Measurements from ENCODE around the gene COL4A2.
"Not testable (repeated sequence)": the region's sequence is repeated elsewhere in the genome, so short reads cannot be mapped to it uniquely, and the experiment has no call there.

COL4A2 gene

DNA sequence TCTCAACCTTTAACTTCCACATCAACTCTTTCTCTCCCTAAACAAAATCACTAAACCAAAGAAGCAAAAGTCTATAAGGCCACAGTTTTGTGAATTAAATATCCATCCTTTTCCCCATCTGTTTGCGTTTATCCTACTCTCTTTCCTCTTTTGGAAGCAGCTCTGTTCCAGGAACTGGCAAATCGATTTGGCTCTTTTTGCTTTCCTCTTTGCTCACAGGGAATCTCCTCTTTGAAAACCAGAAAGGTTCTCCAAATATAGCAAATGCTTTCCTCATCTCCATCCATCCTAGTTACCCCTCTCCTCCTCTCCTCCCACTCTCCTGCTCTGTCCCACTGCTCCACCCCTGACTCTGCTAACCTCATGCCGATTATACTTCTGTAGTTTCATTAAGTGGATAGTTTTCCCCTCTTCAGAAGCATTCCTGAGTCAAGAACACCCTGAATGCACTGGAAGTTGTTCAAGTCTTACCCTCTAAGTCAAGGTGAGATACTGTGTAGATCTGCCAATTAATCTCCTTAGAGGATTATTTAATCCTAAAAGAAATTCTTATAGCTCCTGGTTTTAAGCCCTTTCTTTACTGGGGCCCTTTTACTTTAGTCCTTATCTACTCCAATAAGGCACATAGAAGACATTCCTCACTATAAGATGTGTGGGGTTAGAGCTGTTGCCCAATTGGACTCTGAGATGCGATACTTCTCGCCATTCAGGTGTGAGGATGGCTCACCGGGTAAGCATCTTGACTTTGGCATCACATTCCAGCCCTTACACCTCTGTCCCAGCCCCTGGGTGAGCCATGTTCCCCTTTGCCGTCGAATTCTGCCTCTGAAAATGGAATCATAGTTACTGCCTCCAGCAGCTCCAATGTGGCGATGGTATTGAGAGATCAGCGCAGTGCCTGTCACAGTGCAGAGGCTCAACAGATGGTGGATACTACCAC is 67.6 kb downstream of the COL4A2 start:
- in situ Hi-C loops (cut with MboI; ENCODE audit: low sequenced_read_pairs), result no loop called here

DNA sequence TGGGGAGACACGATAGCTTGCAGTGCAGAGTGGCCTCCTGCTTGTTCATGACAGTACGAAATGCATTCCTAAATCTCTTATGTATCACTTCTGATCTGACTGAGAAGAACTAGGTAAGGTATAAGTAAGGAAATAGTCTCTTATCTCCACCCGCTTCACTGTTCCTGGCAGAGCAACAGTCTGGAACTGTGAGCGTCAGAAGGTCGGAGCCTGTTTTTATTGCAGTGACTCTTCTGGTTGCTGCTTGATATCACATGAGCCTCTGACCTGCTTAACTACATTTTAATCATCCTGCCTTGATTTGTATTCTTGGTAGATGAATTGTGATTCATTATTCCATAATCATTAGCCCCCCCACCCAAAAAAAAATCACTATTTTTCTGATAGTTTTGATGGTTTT is 69.0 kb downstream of the COL4A2 start:
- in situ Hi-C loops (cut with MboI; ENCODE audit: low sequenced_read_pairs), result no loop called here

DNA sequence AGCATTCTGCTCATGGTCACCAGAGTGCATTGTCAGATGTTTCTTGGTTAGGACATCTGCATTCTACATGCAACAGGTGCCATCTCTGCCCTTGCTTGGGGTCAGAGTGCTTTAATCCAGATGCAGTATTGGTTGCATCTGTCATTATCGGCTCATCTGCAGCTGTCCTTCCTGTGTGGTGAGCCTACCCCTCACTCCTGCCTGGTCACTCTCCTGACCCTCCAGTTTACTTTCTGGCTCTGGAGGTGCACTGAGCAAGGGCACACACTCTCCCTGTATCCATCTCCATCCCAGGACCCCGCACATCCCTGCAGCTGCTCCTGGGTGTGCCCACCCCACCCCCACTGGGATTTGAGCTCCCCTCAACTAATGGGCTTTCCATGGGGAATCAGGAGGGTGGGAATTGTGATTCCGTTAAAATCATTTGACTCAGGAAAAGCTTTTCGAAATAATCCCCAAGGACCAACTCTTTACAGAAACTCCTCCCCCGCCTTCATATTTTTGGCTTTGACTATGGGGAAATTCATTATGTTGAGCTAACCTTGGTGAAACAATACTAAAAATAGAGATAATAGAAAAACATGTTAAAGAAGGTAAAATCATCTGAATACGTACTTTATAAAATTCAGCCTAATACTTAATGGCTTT is 70.2 kb downstream of the COL4A2 start:
- in situ Hi-C loops (cut with MboI; ENCODE audit: low sequenced_read_pairs), result no loop called here

DNA sequence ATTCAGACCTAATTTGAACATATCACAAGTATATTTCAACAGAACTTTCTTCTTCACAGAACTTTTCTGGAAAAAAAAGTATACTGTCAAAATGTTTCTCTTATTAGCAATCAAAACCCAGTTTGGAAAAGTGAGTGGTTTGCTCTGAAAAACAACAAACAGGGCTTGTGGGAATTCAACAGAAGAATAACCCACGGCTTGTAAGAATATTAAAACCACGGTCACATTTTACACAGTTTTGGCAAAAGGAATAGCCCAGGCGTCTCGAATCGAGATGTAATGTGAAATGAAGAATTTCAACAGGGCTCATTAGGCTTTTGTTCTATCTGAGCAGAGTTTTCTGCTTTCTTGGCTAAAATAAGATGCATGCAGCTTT is 70.7 kb downstream of the COL4A2 start:
- in situ Hi-C loops (cut with MboI; ENCODE audit: low sequenced_read_pairs), result no loop called here

DNA sequence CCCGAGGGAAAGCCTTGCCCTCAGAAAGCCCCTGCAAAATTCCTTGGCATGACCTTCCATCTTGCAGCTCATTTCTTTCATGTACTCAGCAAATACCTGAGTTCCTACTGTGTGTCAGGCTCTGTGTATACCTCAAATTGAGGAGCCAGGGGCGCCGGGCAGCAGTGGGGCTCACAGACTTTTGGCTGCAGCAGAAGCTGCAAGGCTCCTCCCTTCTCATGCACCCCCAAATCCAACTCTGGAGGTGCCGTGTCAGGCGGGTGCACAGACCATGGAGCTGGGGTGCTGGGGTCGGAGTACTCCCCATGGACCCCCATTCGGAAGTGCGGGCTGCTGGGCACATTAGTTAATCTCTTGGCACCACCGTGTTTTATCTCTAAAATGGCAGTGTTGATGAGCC is 72.3 kb downstream of the COL4A2 start:
- in situ Hi-C loops (cut with MboI; ENCODE audit: low sequenced_read_pairs), result no loop called here

DNA sequence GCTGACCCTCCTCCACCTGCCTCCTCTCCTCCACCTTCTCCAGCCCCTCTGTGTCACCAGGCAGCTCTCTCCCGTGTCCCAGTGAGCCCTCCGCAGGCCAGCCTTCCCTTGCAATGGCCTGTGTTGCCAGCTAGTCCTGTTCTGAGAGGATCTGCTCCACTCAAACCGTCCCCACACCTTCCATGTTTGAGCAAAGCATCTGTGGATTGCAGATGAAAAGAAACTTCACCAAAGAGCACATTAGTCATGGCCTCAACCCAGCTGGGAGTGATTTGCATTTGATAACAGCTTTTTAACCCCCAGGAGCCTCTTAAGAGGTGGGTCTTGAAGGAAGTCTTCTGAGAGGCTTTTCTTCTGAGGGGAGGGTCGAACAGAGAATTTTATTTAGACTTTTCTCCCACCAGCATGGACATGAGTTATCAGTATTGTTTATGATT is 72.8 kb downstream of the COL4A2 start:
- in situ Hi-C loops (cut with MboI; ENCODE audit: low sequenced_read_pairs), result no loop called here

DNA sequence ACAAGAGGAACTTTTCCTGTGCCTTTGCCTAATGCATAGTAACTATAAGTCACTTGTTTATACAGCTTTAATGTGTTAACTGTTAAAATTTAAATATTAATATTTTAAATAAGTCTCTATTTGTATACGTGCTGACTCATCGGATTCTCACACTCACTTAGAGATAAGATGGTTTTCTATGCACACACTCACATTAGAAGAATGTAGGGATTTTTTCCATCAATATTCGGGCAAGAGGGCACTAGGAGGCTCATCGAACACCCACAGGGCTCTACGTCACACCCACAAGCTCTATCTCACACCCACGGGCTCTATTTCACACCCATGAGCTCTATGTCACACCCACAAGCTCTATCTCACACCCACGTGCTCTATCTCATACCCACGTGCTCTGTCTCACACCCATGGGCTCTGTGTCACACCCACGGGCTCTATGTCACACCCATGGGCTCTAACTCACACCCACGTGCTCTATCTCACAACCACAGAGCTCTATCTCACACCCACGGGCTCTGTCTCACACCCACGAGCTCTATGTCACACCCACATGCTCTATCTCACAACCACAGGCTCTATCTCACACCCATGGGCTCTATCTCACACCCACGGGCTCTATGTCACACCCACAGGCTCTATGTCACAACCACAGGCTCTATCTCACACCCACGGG is 73.4 kb downstream of the COL4A2 start:
- in situ Hi-C loops (cut with MboI; ENCODE audit: low sequenced_read_pairs), result no loop called here

DNA sequence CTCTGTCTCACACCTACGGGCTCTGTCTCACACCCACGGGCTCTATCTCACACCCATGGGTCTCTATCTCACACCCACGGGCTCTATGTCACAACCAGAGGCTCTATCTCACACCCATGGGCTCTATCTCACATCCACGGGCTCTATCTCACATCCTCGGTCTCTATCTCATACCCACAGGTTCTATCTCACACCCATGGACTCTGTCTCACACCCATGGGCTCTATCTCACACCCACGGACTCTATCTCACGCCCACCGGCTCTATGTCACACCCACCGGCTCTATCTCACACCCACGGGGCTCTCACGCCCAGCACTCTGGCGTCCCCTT is 73.9 kb downstream of the COL4A2 start:
- in situ Hi-C loops (cut with MboI; ENCODE audit: low sequenced_read_pairs), result no loop called here

DNA sequence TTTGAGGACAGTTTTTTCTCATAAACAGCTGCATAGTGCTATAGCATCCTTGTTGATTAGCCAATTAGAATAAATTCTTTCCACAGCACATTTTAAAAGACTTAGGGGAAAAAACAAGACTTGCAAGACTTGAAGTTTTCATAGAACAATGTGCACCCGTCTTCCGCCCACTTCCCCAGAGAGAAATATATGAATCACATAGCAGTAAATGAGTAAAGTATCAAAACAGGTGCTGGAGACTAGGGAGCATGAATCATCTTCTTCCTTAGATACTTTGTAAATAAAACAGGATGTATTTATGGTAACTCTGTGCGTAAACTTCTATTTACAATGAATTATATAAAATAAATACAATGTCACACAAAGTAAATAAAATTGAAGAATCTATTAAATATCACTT is 75.1 kb downstream of the COL4A2 start:
- in situ Hi-C loops (cut with MboI; ENCODE audit: low sequenced_read_pairs), result no loop called here

DNA sequence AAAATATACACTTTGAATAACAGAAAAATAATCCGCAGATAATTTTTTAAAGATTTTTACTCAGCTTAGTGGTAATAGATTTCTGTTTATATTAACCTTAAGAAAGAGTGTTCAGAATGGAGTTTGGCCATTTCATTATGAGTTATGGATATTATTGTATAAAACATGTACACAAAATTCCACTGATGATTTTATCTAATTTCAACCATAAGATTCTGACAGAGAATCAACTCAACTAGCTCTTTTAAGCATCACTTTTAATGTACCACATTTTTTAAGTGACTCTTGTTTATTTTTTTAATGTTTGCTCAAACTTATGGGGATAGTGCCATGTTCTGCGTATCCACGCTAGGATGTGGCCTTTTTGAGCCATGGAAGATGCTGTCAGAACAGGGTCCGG is 75.7 kb downstream of the COL4A2 start:
- in situ Hi-C loops (cut with MboI; ENCODE audit: low sequenced_read_pairs), result no loop called here

DNA sequence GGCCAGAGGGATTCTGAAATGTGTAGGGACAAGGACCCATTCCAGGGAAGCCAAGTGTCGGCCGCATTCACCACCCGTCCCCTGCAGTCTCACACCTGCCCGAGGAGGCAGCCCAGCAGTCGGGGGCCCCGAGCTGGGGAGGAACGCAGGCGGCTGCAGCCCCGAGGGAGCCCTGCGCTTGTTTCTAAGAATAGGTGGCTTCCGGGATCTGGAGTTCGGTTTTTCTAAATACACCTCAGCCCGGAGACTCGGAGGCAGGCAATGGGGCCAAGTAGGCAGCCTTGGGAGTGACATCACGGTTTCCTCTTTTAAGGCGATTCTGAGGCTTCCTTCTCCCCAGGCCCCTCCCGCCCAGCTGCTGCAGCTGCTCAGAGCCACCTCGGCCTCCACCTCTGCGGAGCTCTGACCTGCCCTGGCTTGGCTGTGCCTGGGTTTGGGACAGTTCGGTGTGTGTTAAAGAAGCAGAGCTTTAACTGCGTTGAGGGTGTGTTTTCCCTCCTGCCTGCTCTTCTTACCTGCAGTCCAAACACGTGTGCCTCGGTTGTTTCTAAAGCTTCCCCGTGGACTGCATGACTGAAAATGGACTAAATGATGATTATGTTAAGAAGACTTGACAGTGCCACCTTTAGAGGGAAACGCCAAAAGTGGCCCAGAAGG is 80.5 kb downstream of the COL4A2 start:
- in situ Hi-C loops (cut with MboI; ENCODE audit: low sequenced_read_pairs), result no loop called here

DNA sequence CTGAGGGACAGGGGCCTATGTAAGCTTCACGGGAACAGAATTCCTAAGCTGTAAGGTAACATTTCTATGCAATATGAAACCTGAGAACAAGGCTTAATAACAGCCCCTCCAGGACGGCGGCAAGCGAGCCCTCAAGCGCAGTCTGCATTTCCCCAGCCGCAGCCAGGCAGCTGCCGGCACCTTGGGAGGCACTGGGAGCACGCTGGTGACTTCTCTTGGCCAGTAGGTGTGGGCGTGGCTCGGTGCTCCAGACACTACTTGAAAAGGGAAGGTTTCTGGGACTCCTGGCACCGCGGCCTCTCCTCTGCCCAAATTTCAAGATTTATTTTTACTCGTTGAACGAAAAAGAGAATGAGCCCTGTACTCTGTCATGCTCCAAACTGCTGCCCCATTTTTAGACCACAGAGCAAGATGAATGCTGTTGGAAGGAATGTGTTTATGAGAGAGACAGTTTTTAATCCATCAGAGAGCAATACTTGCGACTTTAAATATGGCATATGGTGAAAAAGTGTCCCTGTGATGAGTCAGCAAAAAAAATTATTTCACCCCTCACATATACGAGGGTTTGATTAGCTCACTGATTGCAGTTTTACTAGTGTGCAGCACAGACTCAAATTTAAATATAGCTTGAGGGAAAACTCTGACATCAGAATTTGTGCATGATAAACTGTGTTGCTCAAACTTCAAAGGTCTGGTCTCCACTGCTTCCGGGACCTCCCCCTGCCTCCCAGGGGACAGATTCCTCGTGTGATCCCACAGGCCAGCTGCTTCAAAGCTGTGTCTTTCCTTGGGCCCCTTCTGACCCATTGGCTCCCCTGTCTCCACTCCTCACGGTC is 81.2 kb downstream of the COL4A2 start:
- in situ Hi-C loops (cut with MboI; ENCODE audit: low sequenced_read_pairs), result no loop called here

DNA sequence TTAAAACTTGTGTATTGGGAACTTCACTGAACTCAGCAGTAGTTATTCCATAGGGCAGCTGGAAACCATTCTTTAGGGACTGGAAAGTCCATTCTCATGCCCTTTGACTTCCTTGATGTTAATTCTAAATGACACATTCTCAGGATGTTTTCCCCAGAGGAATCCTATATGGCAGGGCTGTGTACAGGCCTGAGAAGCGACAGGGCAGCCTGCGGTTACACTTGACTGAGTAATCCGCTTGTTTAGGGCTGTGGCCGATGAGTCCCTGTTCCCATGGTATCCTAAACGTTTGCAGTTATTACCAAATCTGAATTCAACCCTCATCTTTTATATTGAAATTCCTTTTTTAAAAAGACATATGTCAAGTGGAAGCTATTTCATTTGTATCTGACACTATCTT is 83.5 kb downstream of the COL4A2 start:
- in situ Hi-C loops (cut with MboI; ENCODE audit: low sequenced_read_pairs), result no loop called here

DNA sequence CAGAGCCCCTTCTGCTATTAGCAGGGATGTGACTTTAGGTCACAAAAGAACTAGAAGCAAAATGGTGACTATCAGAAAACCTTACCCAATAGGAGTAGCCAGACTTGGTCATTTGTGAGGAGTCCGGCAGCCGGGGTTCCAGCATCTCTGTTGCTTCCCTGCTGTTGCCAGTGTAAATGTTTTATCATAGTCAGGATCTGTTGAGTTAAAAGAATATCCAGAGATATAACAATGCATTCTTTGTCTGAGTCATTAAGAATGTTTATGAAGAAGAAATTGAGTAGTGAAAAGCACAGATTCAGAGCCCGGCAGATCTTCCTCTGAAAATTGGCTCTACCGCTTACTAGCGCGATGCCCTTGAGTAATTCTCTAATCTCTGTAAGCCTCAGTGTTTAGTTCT is 84.2 kb downstream of the COL4A2 start:
- in situ Hi-C loops (cut with MboI; ENCODE audit: low sequenced_read_pairs), result no loop called here

DNA sequence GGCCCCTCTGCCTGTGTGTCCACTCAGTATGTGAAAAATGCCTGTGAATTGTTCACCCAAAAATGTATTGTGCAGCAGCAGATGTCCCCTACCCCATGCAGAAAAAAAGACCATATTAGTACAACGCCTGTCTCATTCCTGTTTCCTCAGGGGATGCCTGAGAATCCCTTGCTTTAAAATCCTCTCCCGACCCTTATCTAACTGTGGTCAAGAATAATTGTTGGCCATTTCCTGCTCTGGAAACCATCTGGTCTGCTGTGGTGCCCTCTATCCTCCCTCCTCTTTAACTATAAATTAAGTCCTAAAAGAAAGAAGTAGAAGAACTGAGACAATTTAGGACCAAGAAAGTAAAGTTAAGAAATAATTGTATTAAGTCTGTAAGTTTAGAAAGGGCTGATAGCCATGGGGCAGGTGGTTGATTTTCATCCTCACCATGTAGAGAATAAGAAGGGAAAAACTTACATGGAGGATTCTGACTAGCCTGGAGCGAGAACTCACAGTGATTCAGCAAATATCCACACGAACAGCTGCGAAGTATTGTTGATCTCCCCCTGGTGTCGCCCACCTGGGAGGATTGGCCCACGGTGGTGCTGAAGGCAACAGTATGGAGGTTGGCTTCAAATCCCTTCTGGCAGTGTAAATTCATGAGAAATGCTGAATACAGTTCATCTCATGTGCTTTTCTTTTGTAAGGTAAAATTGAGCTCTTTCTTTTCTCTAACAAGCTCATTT is 85.6 kb downstream of the COL4A2 start:
- in situ Hi-C loops (cut with MboI; ENCODE audit: low sequenced_read_pairs), result no loop called here

DNA sequence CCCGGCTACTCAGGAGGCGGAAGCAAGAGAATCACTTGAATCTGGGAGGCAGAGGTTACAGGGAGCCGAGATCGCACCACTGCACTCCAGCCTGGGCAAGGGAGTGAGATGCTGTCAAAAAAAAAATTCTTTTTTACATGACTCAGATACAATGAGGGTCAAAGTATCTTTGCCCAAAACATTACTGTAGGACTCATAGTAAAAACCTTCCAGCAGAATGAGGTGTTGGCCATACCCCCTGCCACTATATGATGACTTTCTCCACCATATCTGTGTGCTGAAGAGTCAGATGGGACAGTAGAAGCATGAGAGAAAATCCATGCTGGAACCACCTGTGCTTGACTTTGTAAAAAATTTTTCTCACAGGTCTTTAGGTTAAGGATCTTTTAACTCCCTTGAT is 86.7 kb downstream of the COL4A2 start:
- in situ Hi-C loops (cut with MboI; ENCODE audit: low sequenced_read_pairs), result no loop called here

DNA sequence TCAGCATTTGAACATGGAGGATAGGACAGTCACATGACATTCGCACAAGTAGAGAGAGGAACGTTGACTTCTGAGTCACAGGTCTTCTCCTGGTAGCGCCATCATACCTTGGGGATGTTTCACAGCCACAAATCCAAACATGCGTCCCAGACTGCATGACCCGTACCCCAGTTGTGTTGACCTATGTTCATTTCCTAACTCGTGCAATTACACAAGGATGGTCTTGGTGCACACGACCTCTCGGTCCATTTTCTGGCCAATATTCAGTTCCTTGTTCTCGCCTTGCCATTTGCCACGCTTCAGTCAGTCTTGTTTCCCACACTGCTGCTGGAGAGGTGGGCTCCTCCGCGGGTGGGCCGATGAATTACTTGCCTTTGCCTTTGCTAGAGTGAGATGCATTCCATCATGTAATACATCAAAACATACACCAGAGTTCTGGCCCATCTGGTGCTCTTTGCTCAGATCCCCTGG is 87.3 kb downstream of the COL4A2 start:
- in situ Hi-C loops (cut with MboI; ENCODE audit: low sequenced_read_pairs), result no loop called here

DNA sequence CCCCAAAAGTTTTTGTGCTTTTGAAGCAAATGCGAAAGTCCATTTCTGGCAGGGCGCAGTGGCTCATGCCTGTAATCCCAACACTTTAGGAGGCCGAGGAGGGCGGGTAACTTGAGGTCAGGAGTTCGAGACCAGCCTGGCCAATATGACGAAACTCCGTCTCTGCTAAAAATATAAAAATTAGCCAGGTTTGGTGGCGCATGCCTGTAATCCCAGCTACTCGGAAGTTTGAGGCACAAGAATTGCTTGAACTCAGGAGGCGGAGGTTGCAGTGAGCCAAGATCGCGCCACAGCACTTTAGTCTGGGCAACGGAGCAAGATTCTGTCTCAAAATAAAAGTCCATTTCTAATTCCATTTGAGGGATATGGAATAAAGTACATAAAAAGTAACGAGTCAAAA is 88.5 kb downstream of the COL4A2 start:
- in situ Hi-C loops (cut with MboI; ENCODE audit: low sequenced_read_pairs), result not testable (repeated sequence)

DNA sequence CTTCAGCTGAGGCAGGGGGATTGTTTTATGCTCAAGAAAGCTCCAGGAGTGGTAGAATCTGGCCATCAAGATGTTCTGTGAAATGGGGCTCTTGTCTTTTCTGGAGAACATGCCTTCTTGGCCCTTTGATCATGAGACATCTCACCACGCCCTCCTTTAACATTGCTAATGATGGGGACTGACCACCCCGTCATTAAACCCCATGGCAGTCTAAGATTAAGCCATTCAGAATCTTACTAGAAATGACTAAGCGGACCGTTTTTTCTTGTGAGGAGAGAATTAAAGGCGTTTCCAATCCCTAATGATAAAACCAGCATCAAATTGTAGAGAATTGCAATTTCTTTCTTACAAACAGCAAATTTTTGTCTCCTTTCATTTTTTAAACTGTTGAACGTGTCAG is 89.4 kb downstream of the COL4A2 start:
- in situ Hi-C loops (cut with MboI; ENCODE audit: low sequenced_read_pairs), result no loop called here

DNA sequence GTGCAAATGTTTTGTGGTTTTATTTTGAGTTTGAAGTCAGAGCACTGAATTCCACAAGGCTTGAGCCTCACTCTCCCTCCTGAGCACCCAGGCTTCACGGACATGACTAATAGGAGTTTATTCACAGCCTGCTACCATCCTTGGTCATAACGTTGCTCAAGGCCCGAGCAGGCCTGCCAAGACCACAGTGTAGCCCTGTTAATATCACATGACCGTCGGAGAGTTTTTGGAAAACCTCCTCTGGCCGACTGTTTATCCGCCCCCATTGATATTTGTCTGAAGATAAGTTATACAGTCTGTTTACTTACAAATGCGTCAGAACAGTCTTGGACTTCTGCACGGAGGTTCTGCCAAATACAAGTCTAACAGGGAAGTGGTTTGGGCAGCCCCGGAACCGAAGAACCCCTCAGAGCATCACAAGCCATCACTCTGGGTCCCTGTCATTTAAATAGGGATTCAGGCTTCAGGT is 89.9 kb downstream of the COL4A2 start:
- in situ Hi-C loops (cut with MboI; ENCODE audit: low sequenced_read_pairs), result no loop called here

Data from HL-60/S4 treated with retinoic acid at 250 ng/mL for 4 days and 3 days (cell line).